K562 (cell line): ENCODE measurements around the gene ZMAT2. TPM values are rescaled to one million over a fixed set of nuclear protein-coding genes. Genes with fewer than 3 reads are reported as not detected.

Experiments
- ATAC-seq: fragments of 200-7000 bp; cut with Tn5 transposase; 3 replicates; pipeline ENCODE4 v1.9.1; 2020; ENCODE audit warnings: moderate library complexity
- BruUV-seq: library from RNA; stranded (reverse); fragments of 400-500 nt; replicated peaks from 2 replicates; lab custom pipeline; 2021; lab: Mats Ljungman, UMichigan
- CTCF ChIA-PET: fragments of 300-600 bp; formaldehyde crosslinking; extraction: SDS; loops from one replicate; lab custom pipeline; 2021; ENCODE audit warnings: low intra/inter-chr PET ratio; lab: Yijun Ruan, JAX
- POLR2A ChIA-PET: fragments of 300-600, 350-650 bp; sonication (Branson Sonifier 250); formaldehyde crosslinking; extraction: SDS; loops from one replicate; lab custom pipeline; 2021; ENCODE audit warnings: antibody characterized with exemption, inconsistent platforms; lab: Yijun Ruan, JAX
- DNase-seq, 4 experiments: peaks; one replicate each; pipeline versions ENCODE4 v3.0.0 to v3.0.0-alpha.2; 2011 to 2018; ENCODE audit warnings: low spot score in 3 of 4, mixed read lengths in 3 of 4; ENCODE audit errors: extremely low read depth in 1 of 4
- FAIRE-seq: peaks from 2 replicates; lab custom pipeline; 2011; peaks lifted over from hg19 to GRCh38; lab: Jason Lieb, UNC
- H2AFZ ChIP-seq: 2 replicates; pipeline ENCODE4 v1.6.0; 2011; ENCODE audit warnings: low read depth, low read length, control low read depth, inconsistent platforms
- H3K27ac ChIP-seq: fragments of 200-600 bp; 3 replicates; pipeline ENCODE4 v1.8.0; 2011; ENCODE audit warnings: low read depth, mild to moderate bottlenecking, control low read depth, inconsistent platforms, low read length, moderate library complexity, mixed read lengths; ENCODE audit errors: extremely low read depth
- H3K27me3 ChIP-seq, 2 experiments: fragments of 300-600 bp in 1 of 2; 2 replicates in 1 of 2; 3 replicates in 1 of 2; pipeline versions ENCODE4 v1.6.0 to v1.8.0; 2011; ENCODE audit warnings: inconsistent platforms in 2 of 2, low read length in 2 of 2, mild to moderate bottlenecking in 1 of 2, mixed read lengths in 1 of 2, moderate library complexity in 1 of 2; ENCODE audit not compliant: control insufficient read depth in 2 of 2, insufficient read depth in 2 of 2
- H3K36me3 ChIP-seq: fragments of 300-600 bp; 3 replicates; pipeline ENCODE4 v1.8.0; 2011; ENCODE audit warnings: mild to moderate bottlenecking, low read length, inconsistent platforms; ENCODE audit not compliant: control insufficient read depth, insufficient read depth
- H3K4me1 ChIP-seq, 2 experiments: fragments of 200-600 bp in 1 of 2; replicated peaks in 1 of 2; 2 replicates in 1 of 2; 3 replicates in 1 of 2; pipeline versions ENCODE4 v1.5.1 to v1.8.0; 2011; ENCODE audit warnings: inconsistent platforms in 2 of 2, low read length in 2 of 2, mild to moderate bottlenecking in 1 of 2, mixed read lengths in 1 of 2, moderate library complexity in 1 of 2; ENCODE audit not compliant: control insufficient read depth in 2 of 2, insufficient read depth in 2 of 2
- H3K4me2 ChIP-seq: 2 replicates; pipeline ENCODE4 v1.6.1; 2011; ENCODE audit warnings: low read length, control low read depth, inconsistent platforms, mixed read lengths; ENCODE audit not compliant: insufficient read depth
- H3K4me3 ChIP-seq: fragments of 200-600 bp; sonication (generic), shearing (Covaris generic); 2 replicates; pipeline ENCODE4 v1.5.1; 2016; ENCODE audit warnings: control low read depth, inconsistent platforms
- H3K79me2 ChIP-seq: fragments of 200-600 bp; 3 replicates; pipeline ENCODE4 v1.8.0; 2011; ENCODE audit warnings: low read length, inconsistent platforms; ENCODE audit not compliant: control insufficient read depth, insufficient read depth
- H3K9ac ChIP-seq, 2 experiments: 2 replicates each; pipeline versions ENCODE4 v1.6.0 to v1.6.1; 2011; ENCODE audit warnings: low read depth in 2 of 2, low read length in 2 of 2, control low read depth in 1 of 2, inconsistent platforms in 1 of 2, mild to moderate bottlenecking in 1 of 2, mixed read lengths in 1 of 2; ENCODE audit not compliant: insufficient read depth in 1 of 2
- H3K9me1 ChIP-seq: one replicate; pipeline ENCODE4 v1.6.0; 2011; ENCODE audit warnings: inconsistent platforms, mild to moderate bottlenecking, low read length, moderate library complexity; ENCODE audit not compliant: control insufficient read depth, insufficient read depth
- H3K9me3 ChIP-seq: replicated peaks from 2 replicates; pipeline ENCODE4 v1.5.1; 2011; ENCODE audit warnings: low read depth, low read length, inconsistent platforms; ENCODE audit not compliant: control insufficient read depth, insufficient read depth
- H4K20me1 ChIP-seq: replicated peaks from 2 replicates; pipeline ENCODE4 v1.6.1; 2011; ENCODE audit warnings: low read length, inconsistent platforms, mixed read lengths; ENCODE audit not compliant: control insufficient read depth, insufficient read depth
- ATF1 ChIP-seq, 2 experiments: fragments of 450-650 bp in 1 of 2; IDR thresholded peaks; 2 replicates each; pipeline ENCODE4 v1.6.1; 2016; ENCODE audit warnings: missing compliant biosample characterization in 1 of 2, missing genetic modification characterization in 1 of 2
- CBFB ChIP-seq: sonication (generic); formaldehyde crosslinking; IDR thresholded peaks from 2 replicates; pipeline ENCODE4 v1.4.0; 2020; ENCODE audit warnings: mild to moderate bottlenecking, missing genetic modification reagents
- CEBPB ChIP-seq: fragments of 450-650 bp; IDR thresholded peaks from 2 replicates; pipeline ENCODE4 v1.6.1; 2016; ENCODE audit warnings: missing genetic modification characterization, missing compliant biosample characterization
- CHD2 ChIP-seq: IDR thresholded peaks from 2 replicates; pipeline ENCODE4 v1.6.1; 2011; ENCODE audit warnings: low read depth, low read length
- EP400 ChIP-seq: fragments of 450-650 bp; IDR thresholded peaks from 2 replicates; pipeline ENCODE4 v1.6.1; 2017; ENCODE audit warnings: antibody characterized with exemption, mild to moderate bottlenecking, moderate library complexity
- FOXM1 ChIP-seq, 2 experiments: fragments of 450-650 bp in 1 of 2; sonication (generic) in 1 of 2; formaldehyde crosslinking in 1 of 2; IDR thresholded peaks; 2 replicates each; pipeline versions ENCODE4 v1.6.1 to v1.9.0; 2017 to 2022; ENCODE audit warnings: low read depth in 2 of 2, mild to moderate bottlenecking in 2 of 2, missing genetic modification reagents in 1 of 2, moderate library complexity in 1 of 2
- HNRNPH1 ChIP-seq: fragments of 200-400 bp; formaldehyde crosslinking; optimal IDR thresholded peaks from 2 replicates; pipeline ENCODE3; 2017; ENCODE audit warnings: low read depth, mild to moderate bottlenecking, low read length, moderate library complexity
- HNRNPK ChIP-seq: fragments of 200-400 bp; formaldehyde crosslinking; IDR thresholded peaks from one replicate; pipeline ENCODE4 v1.6.1; 2018; ENCODE audit warnings: mild to moderate bottlenecking, low read depth, low read length; ENCODE audit not compliant: poor library complexity, severe bottlenecking
- JUND ChIP-seq, 2 experiments: IDR thresholded peaks; 2 replicates in 1 of 2; 3 replicates in 1 of 2; pipeline ENCODE4 v1.6.1; 2011; ENCODE audit warnings: borderline replicate concordance in 2 of 2, low read depth in 2 of 2, low read length in 2 of 2, improper control_type of control experiment in 1 of 2, missing biosample characterization in 1 of 2, missing genetic modification characterization in 1 of 2, missing genetic modification reagents in 1 of 2
- LEF1 ChIP-seq: fragments of 450-650 bp; IDR thresholded peaks from 2 replicates; pipeline ENCODE4 v1.6.1; 2016; ENCODE audit warnings: mild to moderate bottlenecking
- MXI1 ChIP-seq: IDR thresholded peaks from 2 replicates; pipeline ENCODE4 v1.6.1; 2011; ENCODE audit warnings: low read depth, mild to moderate bottlenecking, improper control_type of control experiment, low read length
- NR3C1 ChIP-seq: sonication (generic); formaldehyde crosslinking; IDR thresholded peaks from 2 replicates; pipeline ENCODE4 v1.8.1; 2022; ENCODE audit warnings: missing genetic modification reagents
- PCBP2 ChIP-seq: fragments of 200-400 bp; formaldehyde crosslinking; IDR thresholded peaks from 2 replicates; pipeline ENCODE4 v1.6.1; 2018; ENCODE audit warnings: low read length, low read depth, mild to moderate bottlenecking, moderate library complexity; ENCODE audit not compliant: poor library complexity, severe bottlenecking
- PTRF ChIP-seq: fragments of 450-650 bp; IDR thresholded peaks from 2 replicates; pipeline ENCODE4 v1.6.1; 2016; ENCODE audit warnings: mild to moderate bottlenecking, missing genetic modification characterization, missing compliant biosample characterization
- ZNF124 ChIP-seq: sonication (generic); formaldehyde crosslinking; IDR thresholded peaks from 2 replicates; pipeline ENCODE4 v1.8.1; 2022; ENCODE audit warnings: missing genetic modification reagents
- ZNF778 ChIP-seq: fragments of 450-650 bp; formaldehyde crosslinking; IDR thresholded peaks from 2 replicates; pipeline ENCODE4 v1.4.0; 2020; ENCODE audit warnings: mild to moderate bottlenecking, moderate library complexity
- WGBS: fragments of 100-300 bp; shearing (Covaris generic); methylation state at CpG from one replicate; pipeline ENCODE4 v1.1.6; 2016; ENCODE audit warnings: low coverage, mixed read lengths; ENCODE audit not compliant: insufficient coverage; ENCODE audit errors: missing lambda C conversion rate; 5-methylcytosine and 5-hydroxymethylcytosine counted together
- in situ Hi-C: fragments of 300-500 bp; cut with MboI; formaldehyde crosslinking; loops from 4 replicates; pipeline ENCODE4 v1.15.0; 2018; ENCODE audit warnings: inconsistent platforms, mixed read lengths
- intact Hi-C: fragments of 100-400 bp; cut with micrococcal nuclease; formaldehyde crosslinking; loops from 2 replicates; pipeline ENCODE4 v1.14.2; 2022
- polyA plus RNA-seq, 8 experiments: library from polyadenylated mRNA; depleted of rRNA in 4 of 8; stranded (reverse) in 5 of 8; unstranded in 3 of 8; fragments of >200 nt; fragmentation: Nextera tagmentation in 2 of 8; fragmentation: Illumina TruSeq in 1 of 8; extraction: Ambion mirVana in 2 of 8; extraction: Trizol in 1 of 8; gene quantifications; 2 replicates each; pipeline versions ENCODE4 v1.2.1 to v1.2.3, GENCODE V29; 2011 to 2014; ENCODE audit warnings: inconsistent platforms in 1 of 8, missing spikeins in 1 of 8
- total RNA-seq, 7 experiments: library from RNA; depleted of rRNA in 6 of 7; stranded (reverse); fragments of >200 nt in 6 of 7; fragmentation: Illumina TruSeq in 2 of 7; extraction: Trizol in 2 of 7; gene quantifications; 2 replicates each; pipeline versions ENCODE4 v1.2.1 to v1.2.3, GENCODE V29; 2011 to 2021; ENCODE audit warnings: low replicate concordance in 1 of 7
- TF ChIP-seq, protein P1 (sequence below): fragments of 450-650 bp; IDR thresholded peaks from 2 replicates; pipeline ENCODE4 v1.7.1; 2018; ENCODE audit warnings: mild to moderate bottlenecking, low read depth; ENCODE audit not compliant: partially characterized antibody
- TF ChIP-seq, protein P2 (sequence below): sonication (generic); formaldehyde crosslinking; IDR thresholded peaks from 2 replicates; pipeline ENCODE4 v1.8.0; 2022; ENCODE audit warnings: missing genetic modification reagents, mild to moderate bottlenecking, moderate library complexity, borderline replicate concordance

Gene ZMAT2
- total and polyA plus RNA-seq, 9 of the 15 experiments (the other 6 are each of a cell fraction or from before 2014, with no cell fraction given) = 44.2 to 101 (median 69.2) TPM

DNA sequence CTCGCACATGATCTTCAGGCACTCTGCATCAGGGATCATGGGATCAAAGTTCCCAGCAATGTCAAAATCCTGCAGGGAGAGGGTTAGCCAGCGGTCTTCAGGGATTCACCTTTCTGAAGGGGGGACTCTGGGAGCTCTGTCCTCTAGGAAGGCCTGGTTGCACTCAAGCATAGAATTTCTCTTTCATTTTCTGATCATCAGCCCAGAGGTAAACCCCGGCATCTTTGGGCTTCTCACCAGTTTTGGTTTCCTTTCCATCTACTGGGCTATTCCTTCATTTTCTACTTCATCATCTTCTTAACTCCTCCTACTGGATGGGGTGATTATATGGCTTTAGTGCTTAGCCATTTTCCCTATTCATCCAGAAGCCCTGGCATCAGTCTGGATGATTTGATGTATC, 22.3 kb upstream of the ZMAT2 start (continued):
- no peak for TF ChIP-seq CHD2
- TF ChIP-seq JUND (IDR thresholded peaks at IDR 0.05; ENCODE audit: borderline replicate concordance, low read depth, low read length) = no peak
- TF ChIP-seq JUND (tag; IDR thresholded peaks at IDR 0.05; ENCODE audit: borderline replicate concordance, low read depth, low read length) = no peak
- no peak for TF ChIP-seq PTRF
- no peak for TF ChIP-seq EP400
- TF ChIP-seq, protein P1, sequence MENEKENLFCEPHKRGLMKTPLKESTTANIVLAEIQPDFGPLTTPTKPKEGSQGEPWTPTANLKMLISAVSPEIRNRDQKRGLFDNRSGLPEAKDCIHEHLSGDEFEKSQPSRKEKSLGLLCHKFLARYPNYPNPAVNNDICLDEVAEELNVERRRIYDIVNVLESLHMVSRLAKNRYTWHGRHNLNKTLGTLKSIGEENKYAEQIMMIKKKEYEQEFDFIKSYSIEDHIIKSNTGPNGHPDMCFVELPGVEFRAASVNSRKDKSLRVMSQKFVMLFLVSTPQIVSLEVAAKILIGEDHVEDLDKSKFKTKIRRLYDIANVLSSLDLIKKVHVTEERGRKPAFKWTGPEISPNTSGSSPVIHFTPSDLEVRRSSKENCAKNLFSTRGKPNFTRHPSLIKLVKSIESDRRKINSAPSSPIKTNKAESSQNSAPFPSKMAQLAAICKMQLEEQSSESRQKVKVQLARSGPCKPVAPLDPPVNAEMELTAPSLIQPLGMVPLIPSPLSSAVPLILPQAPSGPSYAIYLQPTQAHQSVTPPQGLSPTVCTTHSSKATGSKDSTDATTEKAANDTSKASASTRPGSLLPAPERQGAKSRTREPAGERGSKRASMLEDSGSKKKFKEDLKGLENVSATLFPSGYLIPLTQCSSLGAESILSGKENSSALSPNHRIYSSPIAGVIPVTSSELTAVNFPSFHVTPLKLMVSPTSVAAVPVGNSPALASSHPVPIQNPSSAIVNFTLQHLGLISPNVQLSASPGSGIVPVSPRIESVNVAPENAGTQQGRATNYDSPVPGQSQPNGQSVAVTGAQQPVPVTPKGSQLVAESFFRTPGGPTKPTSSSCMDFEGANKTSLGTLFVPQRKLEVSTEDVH = no peak
- TF ChIP-seq HNRNPH1 = no peak

DNA sequence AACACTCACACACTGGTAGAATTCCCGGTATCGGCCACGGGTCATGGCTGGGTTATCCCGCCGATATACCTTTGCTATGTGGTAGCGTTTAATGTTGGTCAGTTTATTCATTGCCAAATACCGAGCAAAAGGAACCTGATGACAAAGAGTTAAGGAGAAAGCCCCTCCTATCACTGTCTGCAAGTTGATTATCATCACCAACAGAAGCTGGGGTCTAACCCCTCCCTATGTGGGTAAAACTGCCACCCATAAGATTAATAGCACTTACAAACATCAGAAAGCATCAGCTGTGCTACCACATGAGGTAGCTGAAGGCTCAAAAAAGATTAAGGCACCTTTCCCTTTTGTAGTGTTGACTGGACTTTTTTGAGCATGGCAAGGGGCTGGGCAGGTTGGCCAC, 21.3 kb upstream of the ZMAT2 start:
- Histone ChIP-seq H3K27me3 (no peaks in the 10 kb centered on the region), H3K79me2 (no peaks in the 10 kb centered on the region), H3K9me1 (no peaks in the 10 kb centered on the region), H3K9me3 (no peaks in the 10 kb centered on the region), H3K36me3 (peaks cover 81% of the 10 kb centered on the region), H3K9ac (peak overlapping the region in 1 of 2 experiments; percentile 31; a peak in 1 of 4 replicates), H4K20me1 (no peaks in the 10 kb centered on the region), H3K4me2 (peak overlapping the region; percentile 72), H3K4me1 (peaks cover 6 to 13% of the 10 kb centered on the region in 2 experiments; a peak in 3 of 5 replicates), H3K4me3 (no peak overlapping the region), H3K27ac (peak overlapping the region; percentile 58), H2AFZ (no peak overlapping the region)
- intact Hi-C loops = loop anchor here (2.0 kb wide), 1 partner anchor 32 kb away; no protein-coding TSS in a partner anchor
- in situ Hi-C loops = no loop called here
- ATAC-seq (peak; percentile 76), FAIRE-seq (peak; percentile 79), DNase-seq (peak in 2 of 4 experiments; percentile 76 to 78)
- ChIA-PET POLR2A (interaction anchor here (0.7 to 2.8 kb wide), 11 partner anchors 8 to 1019 kb away, joined by 3 to 19 read pairs (median 4); partner anchors contain the start of genes HARS1, HARS2, IK and NDUFA2), CTCF (interaction anchor here (0.6 kb wide), 2 partner anchors 41 to 260 kb away, joined by 3 to 6 read pairs; no protein-coding TSS in a partner anchor)
- WGBS = 4% methylated on average over 7 of the region's 7 CpGs
- no TSS peak for BruUV-seq
- TF ChIP-seq ZNF124 = no peak
- no peak for TF ChIP-seq NR3C1 (CRISPR knock-in tag)
- TF ChIP-seq ZNF778 = no peak
- TF ChIP-seq MXI1 = 0 out of 2 replicates have a peak, but pooled peaks have one; percentile 48
- no peak for TF ChIP-seq CBFB (CRISPR knock-in tag)
- TF ChIP-seq ATF1 (CRISPR knock-in tag; IDR thresholded peaks at IDR 0.05) = no peak
- TF ChIP-seq ATF1 (tag; IDR thresholded peaks at IDR 0.05) = no peak
- TF ChIP-seq PCBP2 = no peak
- TF ChIP-seq LEF1 = peak; percentile 32; the same call in 1 of the 2 replicates
- no peak for TF ChIP-seq HNRNPK
- peak; percentile 55 for TF ChIP-seq CEBPB
- peak; percentile 30; the same call in 1 of the 2 replicates for TF ChIP-seq FOXM1 (IDR thresholded peaks at IDR 0.05; ENCODE audit: low read depth)
- TF ChIP-seq FOXM1 (CRISPR knock-in tag; IDR thresholded peaks at IDR 0.05; ENCODE audit: low read depth) = no peak
- TF ChIP-seq, protein P2, sequence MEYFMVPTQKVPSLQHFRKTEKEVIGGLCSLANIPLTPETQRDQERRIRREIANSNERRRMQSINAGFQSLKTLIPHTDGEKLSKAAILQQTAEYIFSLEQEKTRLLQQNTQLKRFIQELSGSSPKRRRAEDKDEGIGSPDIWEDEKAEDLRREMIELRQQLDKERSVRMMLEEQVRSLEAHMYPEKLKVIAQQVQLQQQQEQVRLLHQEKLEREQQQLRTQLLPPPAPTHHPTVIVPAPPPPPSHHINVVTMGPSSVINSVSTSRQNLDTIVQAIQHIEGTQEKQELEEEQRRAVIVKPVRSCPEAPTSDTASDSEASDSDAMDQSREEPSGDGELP (CRISPR knock-in tag) = peak; percentile 79
